ENCODE data around the gene SCP2.

GRCh38 chr1:52913537-52913936, 13.5 kb upstream of the SCP2 start:
- TF ChIP-seq CTCF (IDR thresholded peaks at IDR 0.05) (no peak), POLR2A (IDR thresholded peaks at IDR 0.05) (no peak)

All from esophagus squamous epithelium (tissue), 4 donors.